ENCODE data around the gene NBPF12.
"Not testable (repeated sequence)": the region's sequence is repeated elsewhere in the genome, so short reads cannot be mapped to it uniquely, and the experiment has no call there.

- TF ChIP-seq CTCF (IDR thresholded peaks at IDR 0.05; ENCODE audit: low read depth, low read length, poor library complexity, severe bottlenecking); EZH2phosphoT487 (IDR thresholded peaks at IDR 0.05; ENCODE audit: borderline replicate concordance, low read length): not testable (repeated sequence)
Measured at GRCh38 chr1:147030066-147030653, 92.0 kb downstream of the NBPF12 start.
